Fibroblast of lung (primary cell): ENCODE data around the gene SPATA17. TPM values are rescaled to one million over a fixed set of nuclear protein-coding genes. Genes with fewer than 3 reads are reported as not detected.

Source experiments
- DNase-seq, 2 donors: peaks; one replicate each; pipeline versions ENCODE4 v3.0.0 to v3.0.0-alpha.2; 2010; ENCODE audit warnings: low read depth in 2 of 2
- H2AFZ ChIP-seq: 2 replicates; pipeline ENCODE4 v1.5.1; 2012; ENCODE audit warnings: low read length, control low read depth, inconsistent platforms
- H3K27ac ChIP-seq: 2 replicates; pipeline ENCODE4 v1.5.1; 2011; ENCODE audit warnings: low read length, control low read depth; ENCODE audit not compliant: insufficient read depth
- H3K27me3 ChIP-seq: 2 replicates; pipeline ENCODE4 v1.5.1; 2011; ENCODE audit warnings: mild to moderate bottlenecking, low read length; ENCODE audit not compliant: control insufficient read depth, insufficient read depth
- H3K36me3 ChIP-seq: 2 replicates; pipeline ENCODE4 v1.5.1; 2011; ENCODE audit warnings: low read length; ENCODE audit not compliant: control insufficient read depth, insufficient read depth
- H3K4me1 ChIP-seq: 2 replicates; pipeline ENCODE4 v1.5.1; 2011; ENCODE audit warnings: low read length; ENCODE audit not compliant: control insufficient read depth, insufficient read depth; ENCODE audit errors: extremely low read depth
- H3K4me2 ChIP-seq: 2 replicates; pipeline ENCODE4 v1.5.1; 2011; ENCODE audit warnings: low read length, control low read depth; ENCODE audit not compliant: insufficient read depth; ENCODE audit errors: extremely low read depth
- H3K4me3 ChIP-seq, 4 experiments: fragments of 200-600 bp in 1 of 4; sonication (generic) in 1 of 4; replicated peaks in 1 of 4; 2 replicates each; pipeline ENCODE4 v1.5.1; 2011 to 2016; ENCODE audit warnings: low read length in 4 of 4, low read depth in 3 of 4, mild to moderate bottlenecking in 3 of 4, control low read depth in 2 of 4, inconsistent platforms in 1 of 4, mixed read lengths in 1 of 4; ENCODE audit not compliant: insufficient read depth in 1 of 4; ENCODE audit errors: control extremely low read depth in 1 of 4
- H3K79me2 ChIP-seq: 2 replicates; pipeline ENCODE4 v1.5.1; 2012; ENCODE audit warnings: mild to moderate bottlenecking, low read length, inconsistent platforms; ENCODE audit not compliant: control insufficient read depth, insufficient read depth
- H3K9ac ChIP-seq: 2 replicates; pipeline ENCODE4 v1.5.1; 2011; ENCODE audit warnings: mild to moderate bottlenecking, low read length, control low read depth; ENCODE audit not compliant: insufficient read depth
- H3K9me3 ChIP-seq: 2 replicates; pipeline ENCODE4 v1.5.1; 2012; ENCODE audit warnings: low read depth, low read length; ENCODE audit not compliant: control insufficient read depth, insufficient read depth
- H4K20me1 ChIP-seq: 2 replicates; pipeline ENCODE4 v1.5.1; 2011; ENCODE audit warnings: low read length; ENCODE audit not compliant: control insufficient read depth, insufficient read depth; ENCODE audit errors: extremely low read depth
- EZH2 ChIP-seq: IDR thresholded peaks from 2 replicates; pipeline ENCODE4 v1.5.1; 2012; ENCODE audit warnings: low read length, control low read depth, mild to moderate bottlenecking; ENCODE audit errors: missing control alignments
- polyA plus RNA-seq, 2 donors: library from polyadenylated mRNA; depleted of rRNA in 1 of 2; stranded (reverse) in 1 of 2; unstranded in 1 of 2; fragments of >200 nt; gene quantifications; 2 replicates each; pipeline ENCODE4 v1.2.1, GENCODE V29; 2011 to 2012; ENCODE audit warnings: missing spikeins in 1 of 2
- total RNA-seq: library from RNA; depleted of rRNA; stranded (reverse); fragments of >200 nt; gene quantifications from 2 replicates; pipeline ENCODE4 v1.2.1, GENCODE V29; 2014
- TF ChIP-seq, protein P1 (sequence below), 2 donors: IDR thresholded peaks in 1 of 2; conservative IDR thresholded peaks in 1 of 2; 1 replicate in 1 of 2; 2 replicates in 1 of 2; pipeline ENCODE4 v1.5.1; 2011 to 2012; ENCODE audit warnings: low read length in 2 of 2, control low read depth in 1 of 2, inconsistent platforms in 1 of 2, low read depth in 1 of 2, mild to moderate bottlenecking in 1 of 2

Gene SPATA17
- total and polyA plus RNA-seq, 2 donors (not counting 1 experiment from before 2014, with no cell fraction given), result 0.18 to 0.50 TPM

DNA sequence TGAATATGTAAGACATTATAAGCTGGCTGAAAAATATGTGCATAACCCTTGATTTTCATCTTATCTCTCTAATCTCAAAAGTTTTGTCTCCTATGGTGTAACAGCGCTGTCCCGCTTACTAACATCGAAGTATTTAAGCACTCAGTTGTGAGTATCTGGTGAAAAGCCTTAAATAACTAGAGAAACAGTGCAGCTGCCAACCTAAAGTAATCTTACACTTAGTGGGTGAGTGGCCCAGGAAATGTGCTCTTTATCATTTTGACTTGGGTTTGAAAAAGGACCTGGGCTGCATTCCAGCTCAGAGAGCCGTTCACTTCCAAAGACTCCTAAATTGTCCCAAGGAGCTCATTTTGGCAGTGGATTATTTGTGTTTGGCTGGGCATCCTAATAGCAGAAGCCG is 225.9 kb downstream of the SPATA17 start:
- Histone ChIP-seq H3K36me3 (no peaks in the 10 kb centered on the region), H3K27me3 (no peaks in the 10 kb centered on the region)

DNA sequence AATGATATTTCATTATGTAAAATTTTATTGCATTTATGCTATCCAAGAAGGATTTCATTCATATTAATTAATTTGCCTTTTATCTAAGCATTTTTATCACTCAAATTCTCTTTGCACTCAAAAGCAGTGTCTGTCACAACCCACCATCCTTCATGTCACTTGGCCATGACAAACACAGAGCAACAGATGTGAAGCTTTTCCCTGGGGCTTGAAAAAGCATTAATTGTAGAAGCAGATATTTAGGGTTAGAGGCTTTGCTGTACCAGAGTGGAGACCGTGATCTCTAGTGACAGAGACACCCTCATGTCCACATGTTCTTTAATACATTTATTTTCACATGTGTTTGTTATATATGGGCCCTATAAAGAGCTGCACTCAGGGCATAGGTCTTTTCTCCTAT is 230.5 kb downstream of the SPATA17 start:
- Histone ChIP-seq H4K20me1 (no peaks in the 10 kb centered on the region), H2AFZ (no peak overlapping the region), H3K4me2 (no peak overlapping the region), H3K36me3 (no peaks in the 10 kb centered on the region), H3K27ac (no peak overlapping the region), H3K79me2 (no peaks in the 10 kb centered on the region), H3K9me3 (no peaks in the 10 kb centered on the region), H3K27me3 (no peaks in the 10 kb centered on the region), H3K9ac (no peak overlapping the region), H3K4me1 (no peaks in the 10 kb centered on the region), H3K4me3 (no peak overlapping the region)
- no peak for TF ChIP-seq EZH2
- no peak for DNase-seq

More for the DNA sequence above, 225.9 kb downstream of the SPATA17 start:
- Histone ChIP-seq H3K9ac (no peak overlapping the region), H3K4me1 (no peaks in the 10 kb centered on the region), H3K79me2 (no peaks in the 10 kb centered on the region), H3K4me2 (no peak overlapping the region), H3K27ac (no peak overlapping the region), H4K20me1 (no peaks in the 10 kb centered on the region), H2AFZ (no peak overlapping the region), H3K4me3 (no peak overlapping the region), H3K9me3 (no peaks in the 10 kb centered on the region)
- TF ChIP-seq, protein P1, sequence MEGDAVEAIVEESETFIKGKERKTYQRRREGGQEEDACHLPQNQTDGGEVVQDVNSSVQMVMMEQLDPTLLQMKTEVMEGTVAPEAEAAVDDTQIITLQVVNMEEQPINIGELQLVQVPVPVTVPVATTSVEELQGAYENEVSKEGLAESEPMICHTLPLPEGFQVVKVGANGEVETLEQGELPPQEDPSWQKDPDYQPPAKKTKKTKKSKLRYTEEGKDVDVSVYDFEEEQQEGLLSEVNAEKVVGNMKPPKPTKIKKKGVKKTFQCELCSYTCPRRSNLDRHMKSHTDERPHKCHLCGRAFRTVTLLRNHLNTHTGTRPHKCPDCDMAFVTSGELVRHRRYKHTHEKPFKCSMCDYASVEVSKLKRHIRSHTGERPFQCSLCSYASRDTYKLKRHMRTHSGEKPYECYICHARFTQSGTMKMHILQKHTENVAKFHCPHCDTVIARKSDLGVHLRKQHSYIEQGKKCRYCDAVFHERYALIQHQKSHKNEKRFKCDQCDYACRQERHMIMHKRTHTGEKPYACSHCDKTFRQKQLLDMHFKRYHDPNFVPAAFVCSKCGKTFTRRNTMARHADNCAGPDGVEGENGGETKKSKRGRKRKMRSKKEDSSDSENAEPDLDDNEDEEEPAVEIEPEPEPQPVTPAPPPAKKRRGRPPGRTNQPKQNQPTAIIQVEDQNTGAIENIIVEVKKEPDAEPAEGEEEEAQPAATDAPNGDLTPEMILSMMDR (conservative IDR thresholded peaks at IDR 0.05 in 1 of 2, IDR thresholded peaks at IDR 0.05 in 1 of 2; ENCODE audit: low read depth in 1 of 2, low read length in 2 of 2), result no peak
- no peak for TF ChIP-seq EZH2
- DNase-seq, result peak; percentile 59 to 69

DNA sequence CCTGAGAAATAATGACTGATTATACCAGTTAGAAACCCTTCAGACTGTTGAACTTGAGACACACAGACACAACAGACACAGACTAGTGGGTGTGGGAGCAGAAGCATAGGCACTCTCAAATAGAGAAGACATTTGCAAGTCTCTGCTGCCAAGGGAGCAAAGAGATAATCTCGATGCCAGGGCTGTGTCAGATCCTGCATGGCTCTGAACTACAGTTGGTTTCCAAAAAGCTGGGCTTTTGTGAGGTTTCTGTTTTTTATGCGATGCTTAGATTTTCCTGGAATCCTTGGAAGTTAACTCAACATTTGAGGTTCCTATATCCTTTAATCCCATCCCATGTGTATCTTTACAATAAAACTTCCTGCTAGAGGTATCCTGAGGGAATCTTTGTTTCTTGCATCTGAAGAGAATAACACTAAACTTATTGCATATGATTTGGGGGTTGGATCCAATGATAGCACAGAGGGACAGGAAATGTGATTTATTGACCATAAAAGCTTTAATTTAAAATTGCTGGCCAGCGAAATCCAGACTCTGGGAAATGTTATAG is 236.4 kb downstream of the SPATA17 start:
- TF ChIP-seq EZH2, result no peak
- TF ChIP-seq, protein P1 (conservative IDR thresholded peaks at IDR 0.05 in 1 of 2, IDR thresholded peaks at IDR 0.05 in 1 of 2; ENCODE audit: low read depth in 1 of 2, low read length in 2 of 2), result no peak
- no peak overlapping the region for H3K4me2 ChIP-seq

More for the DNA sequence above, 236.4 kb downstream of the SPATA17 start:
- Histone ChIP-seq H4K20me1 (no peaks in the 10 kb centered on the region), H3K4me3 (no peak overlapping the region), H3K79me2 (no peaks in the 10 kb centered on the region), H3K4me1 (no peaks in the 10 kb centered on the region), H2AFZ (no peak overlapping the region), H3K9ac (no peak overlapping the region), H3K27ac (no peak overlapping the region), H3K27me3 (no peaks in the 10 kb centered on the region), H3K36me3 (no peaks in the 10 kb centered on the region), H3K9me3 (no peaks in the 10 kb centered on the region)
- DNase-seq, result no peak
